GM12878 (cell line): ENCODE measurements around the gene FITM1. TPM values are rescaled to one million over a fixed set of nuclear protein-coding genes. Genes with fewer than 3 reads are reported as not detected.

Experiments used
- ATAC-seq: fragments of 200-7000 bp; cut with Tn5 transposase; 3 replicates; pipeline ENCODE4 v1.9.1; 2020; ENCODE audit warnings: mild to moderate bottlenecking, moderate library complexity
- BruUV-seq: library from RNA; stranded (reverse); fragments of 400-500 nt; replicated peaks from 2 replicates; lab custom pipeline; 2021; lab: Mats Ljungman, UMichigan
- CTCF ChIA-PET: fragments of 300-600 bp; sonication (Branson Sonifier 250); formaldehyde crosslinking; extraction: SDS; loops from one replicate; lab custom pipeline; 2021; ENCODE audit warnings: inconsistent platforms; lab: Yijun Ruan, JAX
- POLR2A ChIA-PET: fragments of 350-600 bp; formaldehyde crosslinking; extraction: SDS; loops from one replicate; lab custom pipeline; 2021; ENCODE audit warnings: inconsistent platforms; lab: Charles Lee
- RAD21 ChIA-PET: fragments of 300-600 bp; sonication (Branson Sonifier 250); formaldehyde crosslinking; loops from one replicate; lab custom pipeline; 2023; ENCODE audit warnings: antibody characterized with exemption; ENCODE audit not compliant: unreplicated experiment; lab: Charles Lee
- SMC1A ChIA-PET: fragments of 300-600 bp; sonication (Branson Sonifier 250); formaldehyde crosslinking; loops from one replicate; lab custom pipeline; 2023; ENCODE audit not compliant: unreplicated experiment, uncharacterized antibody; lab: Charles Lee
- DNase-seq: peaks from one replicate; pipeline ENCODE4 v3.0.0-alpha.2; 2011; ENCODE audit warnings: low read depth, low spot score
- FAIRE-seq: peaks from 3 replicates; lab custom pipeline; 2011; peaks lifted over from hg19 to GRCh38; lab: Jason Lieb, UNC
- H2AFZ ChIP-seq: 2 replicates; pipeline ENCODE4 v1.6.0; 2011; ENCODE audit warnings: low read depth, low read length, control low read depth; ENCODE audit not compliant: control insufficient read depth
- H3K27ac ChIP-seq: 2 replicates; pipeline ENCODE4 v1.5.1; 2011; ENCODE audit warnings: control low read depth; ENCODE audit not compliant: control insufficient read depth, insufficient read depth
- H3K27me3 ChIP-seq, 2 experiments: replicated peaks in 1 of 2; 2 replicates each; pipeline versions ENCODE4 v1.6.0 to v1.6.1; 2011; ENCODE audit warnings: low read length in 1 of 2; ENCODE audit not compliant: control insufficient read depth in 2 of 2, insufficient read depth in 2 of 2
- H3K36me3 ChIP-seq, 2 experiments: 2 replicates each; pipeline ENCODE4 v1.5.1; 2011; ENCODE audit warnings: low read length in 1 of 2; ENCODE audit not compliant: control insufficient read depth in 2 of 2, insufficient read depth in 2 of 2
- H3K4me1 ChIP-seq: 2 replicates; pipeline ENCODE4 v1.6.1; 2011; ENCODE audit warnings: mild to moderate bottlenecking, low read length, moderate library complexity, mixed read lengths; ENCODE audit not compliant: control insufficient read depth, insufficient read depth
- H3K4me2 ChIP-seq: 2 replicates; pipeline ENCODE4 v1.6.0; 2011; ENCODE audit warnings: control low read depth; ENCODE audit not compliant: control insufficient read depth, insufficient read depth
- H3K4me3 ChIP-seq: fragments of 200-600 bp; sonication (generic); 2 replicates; pipeline ENCODE4 v1.5.1; 2016
- H3K79me2 ChIP-seq: 2 replicates; pipeline ENCODE4 v1.6.0; 2011; ENCODE audit warnings: low read length; ENCODE audit not compliant: control insufficient read depth, insufficient read depth
- H3K9ac ChIP-seq: 2 replicates; pipeline ENCODE4 v1.8.0; 2011; ENCODE audit warnings: low read length, control low read depth, mixed read lengths; ENCODE audit not compliant: control insufficient read depth, insufficient read depth
- H3K9me3 ChIP-seq: replicated peaks from 3 replicates; pipeline ENCODE4 v1.5.1; 2011; ENCODE audit warnings: mild to moderate bottlenecking, low read length; ENCODE audit not compliant: control insufficient read depth, insufficient read depth
- H4K20me1 ChIP-seq: 2 replicates; pipeline ENCODE4 v1.6.0; 2011; ENCODE audit not compliant: control insufficient read depth, insufficient read depth
- BRCA1 ChIP-seq: IDR thresholded peaks from 2 replicates; pipeline ENCODE4 v1.6.1; 2011; ENCODE audit warnings: low read depth, low read length, improper control_type of control experiment
- CHD4 ChIP-seq: fragments of 200-600 bp; sonication (generic); IDR thresholded peaks from 2 replicates; pipeline ENCODE4 v1.6.1; 2016; ENCODE audit warnings: mild to moderate bottlenecking
- FOS ChIP-seq: IDR thresholded peaks from 3 replicates; pipeline ENCODE4 v1.6.1; 2011; ENCODE audit warnings: borderline replicate concordance; ENCODE audit not compliant: insufficient read length; ENCODE audit errors: extremely low read depth
- HDAC6 ChIP-seq: fragments of 200-600 bp; sonication (generic); IDR thresholded peaks from one replicate; pipeline ENCODE4 v1.8.0; 2017; ENCODE audit warnings: antibody characterized with exemption; ENCODE audit not compliant: unreplicated experiment
- KAT2A ChIP-seq: conservative IDR thresholded peaks from 2 replicates; pipeline ENCODE4 v1.6.1; 2011; ENCODE audit warnings: low read depth, low read length; ENCODE audit not compliant: control insufficient read depth
- MTA2 ChIP-seq: fragments of 450-650 bp; IDR thresholded peaks from 2 replicates; pipeline ENCODE4 v1.6.1; 2016; ENCODE audit warnings: low read depth, mild to moderate bottlenecking, moderate library complexity
- MXI1 ChIP-seq: fragments of 150-350 bp; IDR thresholded peaks from 2 replicates; pipeline ENCODE4 v1.6.1; 2011; ENCODE audit warnings: low read depth, mild to moderate bottlenecking, inconsistent platforms, low read length, improper control_type of control experiment
- NKRF ChIP-seq: fragments of 450-650 bp; conservative IDR thresholded peaks from 2 replicates; pipeline ENCODE4 v1.6.1; 2017; ENCODE audit warnings: mild to moderate bottlenecking, moderate library complexity
- POLR2AphosphoS5 ChIP-seq: IDR thresholded peaks from 2 replicates; pipeline ENCODE4 v1.6.1; 2011; ENCODE audit warnings: mild to moderate bottlenecking, low read length, inconsistent platforms
- SRF ChIP-seq, 2 experiments: IDR thresholded peaks; 2 replicates each; pipeline ENCODE4 v1.6.1; 2011; ENCODE audit warnings: low read depth in 2 of 2, low read length in 2 of 2, mild to moderate bottlenecking in 1 of 2, moderate library complexity in 1 of 2
- WRNIP1 ChIP-seq: IDR thresholded peaks from 2 replicates; pipeline ENCODE4 v1.6.1; 2011; ENCODE audit warnings: low read depth, low read length, improper control_type of control experiment, borderline replicate concordance
- WGBS: methylation state at CpG from one replicate; pipeline ENCODE4 v1.1.6; 2016; ENCODE audit warnings: low lambda C conversion rate; ENCODE audit not compliant: insufficient replicate concordance, insufficient coverage; ENCODE audit errors: missing lambda C conversion rate; 5-methylcytosine and 5-hydroxymethylcytosine counted together
- in situ Hi-C: fragments of 300-500 bp; cut with MboI; formaldehyde crosslinking; loops from 9 replicates; pipeline ENCODE4 v1.14.3; 2018; ENCODE audit warnings: mixed read lengths
- intact Hi-C: fragments of 100-400 bp; cut with micrococcal nuclease; formaldehyde crosslinking; loops from one replicate; pipeline ENCODE4 v1.14.2; 2022; ENCODE audit not compliant: unreplicated experiment
- polyA plus RNA-seq, 11 experiments: library from polyadenylated mRNA; depleted of rRNA in 4 of 11; unstranded in 6 of 11; stranded (reverse) in 5 of 11; fragments of >200 nt; fragmentation: Nextera tagmentation in 4 of 11; fragmentation: Illumina TruSeq in 1 of 11; extraction: Ambion mirVana in 4 of 11; extraction: Trizol in 1 of 11; gene quantifications; 1 replicate in 1 of 11; 2 replicates in 10 of 11; pipeline versions ENCODE4 v1.2.1 to v1.2.3, GENCODE V29; 2011 to 2016; ENCODE audit warnings: inconsistent platforms in 2 of 11, missing spikeins in 2 of 11, low read depth in 1 of 11
- total RNA-seq, 4 experiments: library from RNA; depleted of rRNA in 3 of 4; stranded (reverse); fragments of >200 nt in 3 of 4; fragmentation: Illumina TruSeq in 1 of 4; extraction: Trizol in 1 of 4; gene quantifications; 2 replicates each; pipeline versions ENCODE4 v1.2.1 to v1.2.3, GENCODE V29; 2013 to 2021
- TF ChIP-seq, protein P1 (sequence below): IDR thresholded peaks from 2 replicates; pipeline ENCODE4 v1.6.1; 2011; ENCODE audit warnings: borderline replicate concordance, low read depth, mild to moderate bottlenecking, moderate library complexity, mixed read lengths, low read length; ENCODE audit not compliant: insufficient read depth; ENCODE audit errors: extremely low read length

The FITM1 gene
- total and polyA plus RNA-seq, 10 of the 15 experiments (the other 5 are each of a cell fraction or from before 2014, with no cell fraction given), result 0.11 to 1.9 (median 0.45) TPM; not detected in 2

DNA sequence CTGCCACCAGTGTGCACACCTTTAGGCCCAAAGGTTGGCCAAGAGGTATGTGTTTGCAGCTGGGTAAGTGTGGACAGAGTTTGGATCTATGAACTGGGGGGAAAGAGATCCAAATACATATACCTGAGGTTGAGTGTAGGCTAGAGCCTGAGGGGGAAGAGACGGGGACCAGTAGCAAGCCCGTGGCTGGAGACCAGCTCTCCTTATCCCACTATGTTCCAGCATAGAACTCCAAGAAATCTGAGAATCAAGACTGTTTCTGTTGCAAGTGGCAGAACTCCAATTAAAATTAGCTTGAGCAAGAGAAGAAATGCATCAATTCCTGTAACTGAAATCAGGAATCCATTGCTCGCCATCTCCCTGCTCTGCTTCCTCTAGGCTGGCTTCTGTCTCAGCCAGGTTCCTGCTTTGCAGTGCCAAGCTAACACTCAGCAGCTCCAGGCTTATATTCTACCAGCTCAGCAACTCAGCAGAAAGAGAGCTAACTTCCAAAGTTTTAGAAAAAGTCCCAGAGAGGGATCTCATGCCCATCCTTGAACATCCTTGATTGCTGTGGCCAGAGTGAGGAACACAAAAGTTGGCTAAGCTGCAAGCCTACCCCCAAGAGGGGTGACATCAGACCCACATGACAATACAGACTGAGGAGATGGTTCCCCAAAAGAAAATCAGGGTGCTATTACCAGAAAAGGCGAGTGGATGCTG, 37.8 kb upstream of the FITM1 start:
- RAD21 ChIA-PET, result interaction anchor here (0.8 to 9.1 kb wide), 10 partner anchors 12 to 150 kb away, joined by 3 to 153 read pairs (median 24); partner anchors contain the start of genes DCAF11, IRF9, NRL and PSME2
- POLR2A ChIA-PET, result interaction anchor here (0.6 to 6.8 kb wide), 13 partner anchors 10 to 81 kb away, joined by 3 to 90 read pairs (median 5); partner anchors contain the start of genes CARMIL3, CPNE6, DCAF11 and IRF9
- Histone ChIP-seq H3K4me2 (no peak overlapping the region), H4K20me1 (no peaks in the 10 kb centered on the region), H3K9ac (no peak overlapping the region), H3K79me2 (peaks cover 24% of the 10 kb centered on the region), H3K9me3 (no peaks in the 10 kb centered on the region)
- BruUV-seq, result no TSS peak
- SMC1A ChIA-PET, result interaction anchor here (1.0 to 9.2 kb wide), 12 partner anchors 12 to 154 kb away, joined by 3 to 195 read pairs (median 6); partner anchors contain the start of genes DCAF11, IRF9, NRL and PSME2
- WGBS, result 99% methylated on average over 4 of the region's 4 CpGs
- TF ChIP-seq NKRF, result no peak
- no peak for TF ChIP-seq MXI1
- no peak for TF ChIP-seq HDAC6
- TF ChIP-seq MTA2, result no peak
- TF ChIP-seq, protein P1, sequence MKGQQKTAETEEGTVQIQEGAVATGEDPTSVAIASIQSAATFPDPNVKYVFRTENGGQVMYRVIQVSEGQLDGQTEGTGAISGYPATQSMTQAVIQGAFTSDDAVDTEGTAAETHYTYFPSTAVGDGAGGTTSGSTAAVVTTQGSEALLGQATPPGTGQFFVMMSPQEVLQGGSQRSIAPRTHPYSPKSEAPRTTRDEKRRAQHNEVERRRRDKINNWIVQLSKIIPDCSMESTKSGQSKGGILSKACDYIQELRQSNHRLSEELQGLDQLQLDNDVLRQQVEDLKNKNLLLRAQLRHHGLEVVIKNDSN, result no peak
- no peak for TF ChIP-seq BRCA1
- no peak for TF ChIP-seq CHD4
- TF ChIP-seq SRF (IDR thresholded peaks at IDR 0.05; ENCODE audit: low read depth in 2 of 2, low read length in 2 of 2), result no peak
- TF ChIP-seq FOS, result no peak
- TF ChIP-seq KAT2A, result no peak
- TF ChIP-seq WRNIP1, result no peak
- TF ChIP-seq POLR2AphosphoS5, result no peak
- TF ChIP-seq, all 136 proteins: peak for 0
- Histone ChIP-seq H3K36me3 (no peaks in the 10 kb centered on the region; a peak in 1 of 4 replicates), H3K27me3 (no peaks in the 10 kb centered on the region), H2AFZ (no peak overlapping the region), H3K4me3 (no peak overlapping the region), H3K27ac (no peak overlapping the region), H3K4me1 (0 out of 2 replicates have a peak, but pooled peaks cover 3% of the 10 kb centered on the region)
- DNase-seq, result no peak
- no peak for FAIRE-seq
- CTCF ChIA-PET, result interaction anchor here (0.6 to 11.2 kb wide), 20 partner anchors 12 to 504 kb away, joined by 3 to 294 read pairs (median 6); partner anchors contain the start of genes CARMIL3, DCAF11, IRF9 and LTB4R2
- in situ Hi-C loops (loop anchor here (5.0 kb wide), 2 partner anchors 35 to 115 kb away; no protein-coding TSS in a partner anchor), intact Hi-C loops (loop anchor here (5.0 kb wide), 1 partner anchor 205 kb away; the partner anchor contains the start of genes DHRS1 and NOP9)
- no peak for ATAC-seq
